IMR-90 (cell line): ENCODE measurements around the gene CUX1.

ENCODE experiments used
- CEBPB ChIP-seq: IDR thresholded peaks from 2 replicates; pipeline ENCODE4 v1.6.1; 2012; ENCODE audit warnings: low read depth, low read length, improper control_type of control experiment
- CHD1 ChIP-seq: IDR thresholded peaks from 2 replicates; pipeline ENCODE4 v1.6.1; 2012; ENCODE audit warnings: low read depth, low read length, improper control_type of control experiment
- MAFK ChIP-seq: IDR thresholded peaks from 2 replicates; pipeline ENCODE4 v1.6.1; 2012; ENCODE audit warnings: low read depth, low read length, improper control_type of control experiment
- MAZ ChIP-seq: IDR thresholded peaks from 2 replicates; pipeline ENCODE4 v1.6.1; 2012; ENCODE audit warnings: low read depth, mild to moderate bottlenecking, low read length, improper control_type of control experiment, moderate library complexity, borderline replicate concordance
- MXI1 ChIP-seq: IDR thresholded peaks from 2 replicates; pipeline ENCODE4 v1.6.1; 2012; ENCODE audit warnings: low read depth, mild to moderate bottlenecking, low read length, moderate library complexity, borderline replicate concordance
- POLR2A ChIP-seq: IDR thresholded peaks from 2 replicates; pipeline ENCODE4 v1.6.1; 2012; ENCODE audit warnings: mild to moderate bottlenecking, low read depth, low read length
- RAD21 ChIP-seq: IDR thresholded peaks from 2 replicates; pipeline ENCODE4 v1.6.1; 2012; ENCODE audit warnings: low read length, improper control_type of control experiment
- RCOR1 ChIP-seq: IDR thresholded peaks from 2 replicates; pipeline ENCODE4 v1.6.1; 2012; ENCODE audit warnings: mild to moderate bottlenecking, low read length, improper control_type of control experiment; ENCODE audit not compliant: insufficient replicate concordance
- SMC3 ChIP-seq: fragments of 150-350 bp; IDR thresholded peaks from 2 replicates; pipeline ENCODE4 v1.6.1; 2016; ENCODE audit warnings: low read depth, mild to moderate bottlenecking, antibody characterized with exemption, low read length, moderate library complexity
- TF ChIP-seq, protein P1 (sequence below): conservative IDR thresholded peaks from 2 replicates; pipeline ENCODE4 v1.5.1; 2012; ENCODE audit warnings: mild to moderate bottlenecking, low read depth, low read length, improper control_type of control experiment
- TF ChIP-seq, protein P2 (sequence below): fragments of 150-350 bp; IDR thresholded peaks from 2 replicates; pipeline ENCODE4 v1.6.1; 2017; ENCODE audit warnings: mild to moderate bottlenecking, antibody characterized with exemption, low read length, low read depth
- TF ChIP-seq, protein P3 (sequence below): fragments of 150-350 bp; IDR thresholded peaks from 2 replicates; pipeline ENCODE4 v1.6.1; 2016; ENCODE audit warnings: low read depth, mild to moderate bottlenecking, low read length, moderate library complexity, borderline replicate concordance

DNA sequence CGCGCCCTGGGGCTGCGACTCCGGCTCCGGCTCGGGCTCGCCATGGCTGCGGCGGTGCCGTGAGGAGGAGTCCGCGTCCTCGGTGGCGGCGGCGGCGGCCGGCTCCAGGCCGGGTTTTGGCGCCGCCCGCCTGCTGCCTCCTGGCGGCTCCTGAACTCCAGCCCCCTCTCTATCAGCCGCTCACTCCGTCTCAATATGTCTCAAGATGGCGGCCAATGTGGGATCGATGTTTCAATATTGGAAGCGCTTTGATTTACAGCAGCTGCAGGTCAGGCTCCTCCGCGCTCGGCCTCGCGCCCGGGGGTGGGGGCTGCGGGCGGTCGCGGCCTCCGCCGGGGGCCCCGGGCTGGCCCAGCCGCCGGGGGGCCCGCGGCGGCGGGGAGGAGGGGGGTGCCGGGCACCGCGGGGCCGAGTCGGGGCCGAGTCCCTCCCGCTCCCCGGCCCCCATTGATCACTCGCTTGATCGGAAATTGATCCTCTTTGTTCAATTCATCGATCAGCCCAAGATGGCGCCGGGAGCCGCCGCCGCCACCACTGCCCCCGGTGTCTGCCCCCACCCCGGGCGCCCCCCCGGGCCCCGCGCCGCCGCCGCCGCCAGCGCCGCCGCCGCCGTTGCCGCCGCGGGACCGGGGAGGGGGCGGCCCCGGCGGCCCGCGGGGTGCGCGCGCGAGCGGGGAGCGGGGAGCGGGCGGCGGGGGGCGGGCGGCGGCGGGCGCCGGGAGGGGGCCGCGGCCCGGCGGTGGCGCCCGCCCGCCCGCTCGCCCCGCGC, 1.4 kb upstream of the CUX1 start:
- TF ChIP-seq, protein P1, sequence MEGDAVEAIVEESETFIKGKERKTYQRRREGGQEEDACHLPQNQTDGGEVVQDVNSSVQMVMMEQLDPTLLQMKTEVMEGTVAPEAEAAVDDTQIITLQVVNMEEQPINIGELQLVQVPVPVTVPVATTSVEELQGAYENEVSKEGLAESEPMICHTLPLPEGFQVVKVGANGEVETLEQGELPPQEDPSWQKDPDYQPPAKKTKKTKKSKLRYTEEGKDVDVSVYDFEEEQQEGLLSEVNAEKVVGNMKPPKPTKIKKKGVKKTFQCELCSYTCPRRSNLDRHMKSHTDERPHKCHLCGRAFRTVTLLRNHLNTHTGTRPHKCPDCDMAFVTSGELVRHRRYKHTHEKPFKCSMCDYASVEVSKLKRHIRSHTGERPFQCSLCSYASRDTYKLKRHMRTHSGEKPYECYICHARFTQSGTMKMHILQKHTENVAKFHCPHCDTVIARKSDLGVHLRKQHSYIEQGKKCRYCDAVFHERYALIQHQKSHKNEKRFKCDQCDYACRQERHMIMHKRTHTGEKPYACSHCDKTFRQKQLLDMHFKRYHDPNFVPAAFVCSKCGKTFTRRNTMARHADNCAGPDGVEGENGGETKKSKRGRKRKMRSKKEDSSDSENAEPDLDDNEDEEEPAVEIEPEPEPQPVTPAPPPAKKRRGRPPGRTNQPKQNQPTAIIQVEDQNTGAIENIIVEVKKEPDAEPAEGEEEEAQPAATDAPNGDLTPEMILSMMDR: no peak
- no peak for TF ChIP-seq RCOR1
- no peak for TF ChIP-seq CEBPB
- TF ChIP-seq, protein P2, sequence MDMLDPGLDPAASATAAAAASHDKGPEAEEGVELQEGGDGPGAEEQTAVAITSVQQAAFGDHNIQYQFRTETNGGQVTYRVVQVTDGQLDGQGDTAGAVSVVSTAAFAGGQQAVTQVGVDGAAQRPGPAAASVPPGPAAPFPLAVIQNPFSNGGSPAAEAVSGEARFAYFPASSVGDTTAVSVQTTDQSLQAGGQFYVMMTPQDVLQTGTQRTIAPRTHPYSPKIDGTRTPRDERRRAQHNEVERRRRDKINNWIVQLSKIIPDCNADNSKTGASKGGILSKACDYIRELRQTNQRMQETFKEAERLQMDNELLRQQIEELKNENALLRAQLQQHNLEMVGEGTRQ: no peak
- TF ChIP-seq SMC3: no peak
- peak; percentile 53 for TF ChIP-seq POLR2A
- peak; percentile 33 for TF ChIP-seq RAD21
- peak; percentile 64 for TF ChIP-seq MAZ
- TF ChIP-seq, protein P3, sequence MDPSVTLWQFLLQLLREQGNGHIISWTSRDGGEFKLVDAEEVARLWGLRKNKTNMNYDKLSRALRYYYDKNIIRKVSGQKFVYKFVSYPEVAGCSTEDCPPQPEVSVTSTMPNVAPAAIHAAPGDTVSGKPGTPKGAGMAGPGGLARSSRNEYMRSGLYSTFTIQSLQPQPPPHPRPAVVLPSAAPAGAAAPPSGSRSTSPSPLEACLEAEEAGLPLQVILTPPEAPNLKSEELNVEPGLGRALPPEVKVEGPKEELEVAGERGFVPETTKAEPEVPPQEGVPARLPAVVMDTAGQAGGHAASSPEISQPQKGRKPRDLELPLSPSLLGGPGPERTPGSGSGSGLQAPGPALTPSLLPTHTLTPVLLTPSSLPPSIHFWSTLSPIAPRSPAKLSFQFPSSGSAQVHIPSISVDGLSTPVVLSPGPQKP: no peak
- TF ChIP-seq MXI1: no peak
- no peak for TF ChIP-seq MAFK
- TF ChIP-seq CHD1: peak; percentile 77; the same call in 1 of the 2 replicates
